ENCODE measurements around the gene CDC42EP1.
"Not testable (repeated sequence)": the region's sequence is repeated elsewhere in the genome, so short reads cannot be mapped to it uniquely, and the experiment has no call there.

The CDC42EP1 gene

GRCh38 chr22:37575490-37576003 lies 15.3 kb downstream of the CDC42EP1 start:
- no peak for DNase-seq (ENCODE audit: low spot score)
- no peak for TF ChIP-seq CTCF (IDR thresholded peaks at IDR 0.05; ENCODE audit: extremely low read depth, missing control alignments)

GRCh38 chr22:37578002-37578401 lies 17.7 kb downstream of the CDC42EP1 start:
- no peak for DNase-seq (ENCODE audit: low spot score)
- TF ChIP-seq CTCF (IDR thresholded peaks at IDR 0.05; ENCODE audit: extremely low read depth, missing control alignments) = no peak

- no peak for TF ChIP-seq CTCF (IDR thresholded peaks at IDR 0.05; ENCODE audit: extremely low read depth, missing control alignments)
- DNase-seq (ENCODE audit: low spot score) = no peak
These were observed 21.2 kb downstream of the CDC42EP1 start for GRCh38 chr22:37581504-37581903.

- no peak for DNase-seq (ENCODE audit: low spot score)
- TF ChIP-seq CTCF (IDR thresholded peaks at IDR 0.05; ENCODE audit: extremely low read depth, missing control alignments) = no peak
These were observed 22.2 kb downstream of the CDC42EP1 start for GRCh38 chr22:37582526-37582925.

DNA sequence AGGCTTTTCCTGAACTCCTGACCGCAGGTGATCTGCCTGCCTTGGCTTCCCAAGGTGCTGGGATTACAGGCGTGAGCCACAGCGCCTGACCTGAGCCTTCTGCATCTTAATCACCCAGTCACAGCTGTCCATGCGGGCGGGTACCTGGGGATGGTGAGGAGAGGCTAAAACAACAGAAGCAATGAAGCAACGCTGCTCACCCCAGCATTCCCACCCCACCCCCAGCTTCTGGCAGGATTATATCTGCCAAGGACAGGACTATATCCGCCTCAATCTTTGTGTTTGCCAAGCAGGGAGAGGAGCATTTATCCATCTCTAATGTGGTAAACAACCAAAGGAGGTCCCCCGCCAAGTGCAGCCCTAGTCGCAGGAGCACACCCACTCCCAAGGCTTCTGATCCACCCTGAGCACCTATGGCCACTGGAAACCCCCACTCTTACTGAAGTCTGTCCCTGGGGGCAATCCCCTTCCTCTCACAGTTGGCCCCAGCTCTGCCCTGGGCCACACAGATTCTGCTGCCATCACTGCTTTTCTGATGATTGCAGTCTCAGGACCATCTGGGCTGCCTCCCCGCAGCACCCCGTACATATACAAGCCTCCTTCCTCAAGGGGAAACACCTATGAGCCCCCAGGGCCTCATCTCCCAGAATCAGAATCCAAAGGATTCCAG lies 28.4 kb downstream of the CDC42EP1 start:
- DNase-seq (ENCODE audit: low spot score) = no peak
- no peak for TF ChIP-seq CTCF (IDR thresholded peaks at IDR 0.05; ENCODE audit: extremely low read depth, missing control alignments)

DNA sequence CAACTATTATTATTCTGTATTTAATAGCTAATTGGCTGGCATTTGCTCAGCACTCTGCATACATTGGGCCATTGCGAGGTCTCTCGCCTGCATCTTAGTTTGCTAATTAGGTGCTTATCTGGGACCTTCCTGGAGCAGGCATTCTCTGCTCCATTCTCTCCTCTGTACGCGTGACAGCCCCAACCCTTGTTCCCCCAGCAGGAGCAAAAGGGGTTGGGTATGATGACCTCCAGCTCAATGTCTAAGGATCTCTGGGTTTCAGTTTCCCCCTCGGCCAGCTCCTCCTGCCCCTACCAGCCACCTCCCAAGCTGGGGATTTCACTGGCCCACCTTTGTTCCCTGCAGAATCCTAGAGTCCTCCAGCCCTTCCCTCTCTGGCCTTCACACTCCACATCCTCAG lies 29.4 kb downstream of the CDC42EP1 start:
- no peak for DNase-seq (ENCODE audit: low spot score)
- no peak for TF ChIP-seq CTCF (IDR thresholded peaks at IDR 0.05; ENCODE audit: extremely low read depth, missing control alignments)

- not testable (repeated sequence) for DNase-seq (ENCODE audit: low spot score)
These were observed 30.8 kb downstream of the CDC42EP1 start for GRCh38 chr22:37591081-37591480.

DNA sequence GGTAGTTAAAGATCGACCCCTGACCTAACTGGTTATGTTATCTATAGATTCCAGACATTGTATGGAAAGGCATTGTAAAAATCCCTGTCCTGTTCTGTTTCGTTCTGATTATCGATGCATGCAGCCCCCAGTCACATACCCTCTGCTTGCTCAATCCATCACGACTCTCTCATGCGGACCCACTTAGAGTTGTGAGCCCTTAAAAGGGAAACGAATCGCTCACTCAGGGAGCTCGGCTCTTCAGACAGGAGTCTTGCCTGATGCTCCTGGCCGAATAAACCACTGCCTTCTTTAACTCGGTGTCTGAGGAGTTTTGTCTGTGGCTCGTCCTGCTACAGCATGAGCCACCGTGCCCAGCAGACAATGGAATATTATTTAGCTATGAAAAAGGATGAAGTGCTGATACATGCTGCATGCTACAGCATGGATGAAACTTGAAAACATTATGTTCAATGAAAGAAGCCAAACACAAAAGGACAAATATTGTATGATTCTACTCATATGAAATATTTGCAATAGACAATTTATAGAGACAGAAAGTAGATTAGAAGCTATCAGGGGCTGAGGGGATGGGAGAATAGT lies 31.6 kb downstream of the CDC42EP1 start:
- TF ChIP-seq CTCF (IDR thresholded peaks at IDR 0.05; ENCODE audit: extremely low read depth, missing control alignments) = no peak
- DNase-seq (ENCODE audit: low spot score) = no peak
